IMR-90 (cell line): ENCODE measurements around the gene SPTLC1. TPM values are rescaled to one million over a fixed set of nuclear protein-coding genes. Genes with fewer than 3 reads are reported as not detected.
"Not testable (repeated sequence)": the region's sequence is repeated elsewhere in the genome, so short reads cannot be mapped to it uniquely, and the experiment has no call there.

ENCODE experiments used
- ATAC-seq: fragments of 200-7000 bp; cut with Tn5 transposase; 2 replicates; pipeline ENCODE4 v1.9.1; 2020; ENCODE audit warnings: low read depth, mild to moderate bottlenecking, moderate library complexity
- BruUV-seq: library from RNA; stranded (reverse); fragments of 400-500 nt; replicated peaks from 2 replicates; lab custom pipeline; 2021; lab: Mats Ljungman, UMichigan
- CTCF ChIA-PET: fragments of 300-600 bp; formaldehyde crosslinking; extraction: SDS; loops from one replicate; lab custom pipeline; 2021; ENCODE audit warnings: antibody characterized with exemption; lab: Yijun Ruan, JAX
- POLR2A ChIA-PET: fragments of 300-600 bp; sonication (Branson Sonifier 250); formaldehyde crosslinking; loops from one replicate; lab custom pipeline; 2022; ENCODE audit warnings: antibody characterized with exemption; ENCODE audit not compliant: unreplicated experiment; lab: Charles Lee
- DNase-seq: peaks from one replicate; pipeline ENCODE4 v3.0.0; 2013
- H2AFZ ChIP-seq: replicated peaks from 2 replicates; pipeline ENCODE3; 2013; ENCODE audit warnings: low read length, mild to moderate bottlenecking; ENCODE audit not compliant: poor library complexity
- H2AK5ac ChIP-seq: 2 replicates; pipeline ENCODE4 v1.6.1; 2013; ENCODE audit warnings: low read depth, low read length, inconsistent platforms
- H2AK9ac ChIP-seq: replicated peaks from 2 replicates; pipeline ENCODE3; 2013; ENCODE audit warnings: mild to moderate bottlenecking, low read depth, low read length, moderate library complexity; ENCODE audit not compliant: poor library complexity
- H2BK120ac ChIP-seq: 2 replicates; pipeline ENCODE4 v1.6.1; 2013; ENCODE audit warnings: low read depth, low read length, inconsistent platforms
- H2BK15ac ChIP-seq: 3 replicates; pipeline ENCODE4 v1.6.1; 2013; ENCODE audit warnings: low read depth, low read length, inconsistent platforms
- H2BK20ac ChIP-seq: 2 replicates; pipeline ENCODE4 v1.6.1; 2013; ENCODE audit warnings: low read depth, mild to moderate bottlenecking, inconsistent platforms, low read length, moderate library complexity
- H2BK5ac ChIP-seq: 2 replicates; pipeline ENCODE4 v1.6.1; 2013; ENCODE audit warnings: mild to moderate bottlenecking, low read depth, low read length, inconsistent platforms; ENCODE audit not compliant: poor library complexity, severe bottlenecking
- H3K14ac ChIP-seq: replicated peaks from 2 replicates; pipeline ENCODE4 v1.6.1; 2013; ENCODE audit warnings: low read depth, low read length, inconsistent platforms
- H3K18ac ChIP-seq: 2 replicates; pipeline ENCODE4 v1.6.1; 2013; ENCODE audit warnings: low read depth, low read length, control low read depth
- H3K23ac ChIP-seq: 2 replicates; pipeline ENCODE4 v1.6.1; 2013; ENCODE audit warnings: low read depth, low read length, inconsistent platforms
- H3K27ac ChIP-seq: 2 replicates; pipeline ENCODE4 v1.5.1; 2013; ENCODE audit warnings: mild to moderate bottlenecking, control low read depth, low read length; ENCODE audit not compliant: insufficient read depth
- H3K27me3 ChIP-seq: 2 replicates; pipeline ENCODE4 v1.6.1; 2013; ENCODE audit warnings: low read length; ENCODE audit not compliant: control insufficient read depth, insufficient read depth
- H3K36me3 ChIP-seq: 2 replicates; pipeline ENCODE4 v1.6.1; 2013; ENCODE audit warnings: low read length, mixed read lengths; ENCODE audit not compliant: control insufficient read depth, insufficient read depth
- H3K4ac ChIP-seq: 2 replicates; pipeline ENCODE4 v1.6.1; 2013; ENCODE audit warnings: low read depth, low read length, inconsistent platforms
- H3K4me1 ChIP-seq: 2 replicates; pipeline ENCODE4 v1.6.1; 2013; ENCODE audit warnings: low read length, mixed read lengths; ENCODE audit not compliant: control insufficient read depth, insufficient read depth
- H3K4me2 ChIP-seq: 2 replicates; pipeline ENCODE4 v1.6.1; 2013; ENCODE audit warnings: low read depth, mild to moderate bottlenecking, control low read depth, low read length, moderate library complexity
- H3K4me3 ChIP-seq: 2 replicates; pipeline ENCODE4 v1.5.1; 2013; ENCODE audit warnings: low read depth, mild to moderate bottlenecking, control low read depth, low read length, moderate library complexity; ENCODE audit not compliant: insufficient read depth
- H3K56ac ChIP-seq: 2 replicates; pipeline ENCODE4 v1.6.1; 2013; ENCODE audit warnings: low read length, inconsistent platforms; ENCODE audit not compliant: insufficient read depth; ENCODE audit errors: extremely low read depth
- H3K79me1 ChIP-seq, 2 experiments: 2 replicates each; pipeline ENCODE4 v1.6.1; 2013; ENCODE audit warnings: low read length in 2 of 2, inconsistent platforms in 1 of 2, low read depth in 1 of 2
- H3K9ac ChIP-seq: 2 replicates; pipeline ENCODE4 v1.6.1; 2013; ENCODE audit warnings: low read depth, low read length, control low read depth
- H3K9me1 ChIP-seq: 2 replicates; pipeline ENCODE4 v1.6.1; 2013; ENCODE audit warnings: low read length, inconsistent platforms; ENCODE audit not compliant: insufficient read depth
- H3K9me3 ChIP-seq: 2 replicates; pipeline ENCODE4 v1.6.1; 2013; ENCODE audit warnings: low read length; ENCODE audit not compliant: control insufficient read depth, insufficient read depth
- H4K20me1 ChIP-seq: 2 replicates; pipeline ENCODE4 v1.6.1; 2013; ENCODE audit warnings: low read length, inconsistent platforms; ENCODE audit not compliant: insufficient read depth
- H4K5ac ChIP-seq: 2 replicates; pipeline ENCODE4 v1.6.1; 2013; ENCODE audit warnings: mild to moderate bottlenecking, low read depth, low read length, control low read depth
- H4K8ac ChIP-seq, 2 experiments: 2 replicates each; pipeline ENCODE4 v1.6.1; 2013; ENCODE audit warnings: low read depth in 2 of 2, low read length in 2 of 2, control low read depth in 1 of 2, inconsistent platforms in 1 of 2
- H4K91ac ChIP-seq: 2 replicates; pipeline ENCODE4 v1.6.1; 2013; ENCODE audit warnings: low read depth, low read length, inconsistent platforms; ENCODE audit not compliant: insufficient read depth
- WGBS, 2 experiments: methylation state at CpG; one replicate each; pipeline versions ENCODE4 v1.1.5 to v1.1.7; 2013; ENCODE audit warnings: missing lambda C conversion rate in 2 of 2; ENCODE audit not compliant: insufficient read length in 1 of 2; ENCODE audit errors: extremely low coverage in 2 of 2; 5-methylcytosine and 5-hydroxymethylcytosine counted together
- dilution Hi-C: fragments of 300-500 bp; cut with HindIII; formaldehyde crosslinking; loops from one replicate; pipeline ENCODE4 v1.14.3; 2018; ENCODE audit warnings: low sequenced_read_pairs; ENCODE audit not compliant: unreplicated experiment
- in situ Hi-C: fragments of 300-500 bp; cut with MboI; formaldehyde crosslinking; loops from 3 replicates; pipeline ENCODE4 v1.14.3; 2019; ENCODE audit warnings: low sequenced_read_pairs, inconsistent platforms, mixed read lengths
- intact Hi-C: fragments of 100-400 bp; cut with micrococcal nuclease; formaldehyde crosslinking; loops from 2 replicates; pipeline ENCODE4 v1.10.0; 2022
- polyA plus RNA-seq, 3 experiments: library from polyadenylated mRNA; depleted of rRNA; stranded (reverse); fragments of >200 nt; gene quantifications; 2 replicates each; pipeline ENCODE4 v1.2.3, GENCODE V29; 2012; ENCODE audit warnings: low replicate concordance in 1 of 3
- total RNA-seq: library from RNA; depleted of rRNA; stranded (reverse); fragments of >200 nt; gene quantifications from 2 replicates; pipeline ENCODE4 v1.2.3, GENCODE V29; 2012

Gene SPTLC1
- total and polyA plus RNA-seq, 2 of the 4 experiments (the other 2 are of a cell fraction) = 65.7 to 92.7 TPM

- H2AK9ac ChIP-seq, H2BK20ac ChIP-seq, H3K23ac ChIP-seq, in situ Hi-C loops, H3K4me2 ChIP-seq, H3K9me3 ChIP-seq, H2BK120ac ChIP-seq, POLR2A ChIA-PET, H2AFZ ChIP-seq, dilution Hi-C loops, H4K5ac ChIP-seq, H3K4me3 ChIP-seq, H2BK15ac ChIP-seq, H3K56ac ChIP-seq, DNase-seq, H3K27me3 ChIP-seq, H3K14ac ChIP-seq, H3K27ac ChIP-seq, H3K9ac ChIP-seq, H3K4me1 ChIP-seq, H3K18ac ChIP-seq, H3K9me1 ChIP-seq, H4K8ac ChIP-seq, H4K20me1 ChIP-seq, BruUV-seq, H4K91ac ChIP-seq, H2BK5ac ChIP-seq, H2AK5ac ChIP-seq, H3K4ac ChIP-seq, H3K79me1 ChIP-seq, ATAC-seq, intact Hi-C loops: not testable (repeated sequence)
- peaks cover 17% of the 10 kb centered on the region; the same call in 1 of the 2 replicates for H3K36me3 ChIP-seq
- 98% methylated on average over 15 of the region's 36 CpGs; no CpG with 5 or more reads in 1 of the 2 experiments for WGBS, 2 experiments
- CTCF ChIA-PET = interaction anchor here (0.6 kb wide), 1 partner anchor 430 kb away, joined by 4 read pairs; no protein-coding TSS in a partner anchor
Measured at GRCh38 chr9:92105446-92106225, 9.6 kb downstream of the SPTLC1 start.

- H3K27me3 ChIP-seq, H3K56ac ChIP-seq, in situ Hi-C loops, H2BK120ac ChIP-seq, H4K91ac ChIP-seq, H3K9ac ChIP-seq, H2AK5ac ChIP-seq, H3K9me1 ChIP-seq, H3K9me3 ChIP-seq, H4K20me1 ChIP-seq, H2AFZ ChIP-seq, H2BK5ac ChIP-seq, dilution Hi-C loops, intact Hi-C loops, H3K18ac ChIP-seq, BruUV-seq, H3K4me3 ChIP-seq, H2BK15ac ChIP-seq, H3K4ac ChIP-seq, H3K27ac ChIP-seq, POLR2A ChIA-PET, ATAC-seq, H2BK20ac ChIP-seq, H2AK9ac ChIP-seq, H3K4me1 ChIP-seq, H4K8ac ChIP-seq, DNase-seq, H4K5ac ChIP-seq, H3K23ac ChIP-seq, H3K14ac ChIP-seq, CTCF ChIA-PET, H3K4me2 ChIP-seq: not testable (repeated sequence)
- H3K79me1 ChIP-seq = peaks cover 6 to 22% of the 10 kb centered on the region in 2 experiments; a peak in 3 of 4 replicates
- WGBS, 2 experiments = 100% methylated on average over 4 of the region's 14 CpGs; no CpG with 5 or more reads in 1 of the 2 experiments
- H3K36me3 ChIP-seq = peaks cover 15% of the 10 kb centered on the region; the same call in 1 of the 2 replicates
Measured at GRCh38 chr9:92103601-92104000, 11.6 kb downstream of the SPTLC1 start.
